Activated naive CD8-positive, alpha-beta T cell treated with anti-CD3 and anti-CD28 coated beads for 36 hours (primary cell): ENCODE results near the gene ADIPOR2. TPM values are rescaled to one million over a fixed set of nuclear protein-coding genes. Genes with fewer than 3 reads are reported as not detected.
A peak's percentile ranks its signal among the peaks of the same experiment; 100 is the strongest.
"Not testable (repeated sequence)": the region's sequence is repeated elsewhere in the genome, so short reads cannot be mapped to it uniquely, and the experiment has no call there.

ENCODE experiments used
- DNase-seq: peaks from one replicate; pipeline ENCODE4 v3.0.0; 2021
- H3K27ac Mint-ChIP-seq: one replicate; pipeline ENCODE4 v1.8.0; 2022; ENCODE audit warnings: mild to moderate bottlenecking, moderate library complexity, mixed read lengths
- H3K27me3 Mint-ChIP-seq: one replicate; pipeline ENCODE4 v1.8.0; 2022; ENCODE audit warnings: mild to moderate bottlenecking, mixed read lengths
- H3K36me3 Mint-ChIP-seq: one replicate; pipeline ENCODE4 v1.8.0; 2021; ENCODE audit warnings: mild to moderate bottlenecking, mixed read lengths
- H3K4me1 Mint-ChIP-seq: one replicate; pipeline ENCODE4 v1.8.0; 2021; ENCODE audit warnings: mixed read lengths
- H3K4me3 Mint-ChIP-seq: one replicate; pipeline ENCODE4 v1.8.0; 2022; ENCODE audit warnings: mild to moderate bottlenecking, moderate library complexity, mixed read lengths
- H3K9me3 Mint-ChIP-seq: one replicate; pipeline ENCODE4 v1.8.0; 2022; ENCODE audit warnings: mixed read lengths
- total RNA-seq, 2 experiments: library from RNA; stranded (reverse); gene quantifications; one replicate each; pipeline ENCODE4 v1.2.3, GENCODE V29; 2021

ADIPOR2 gene
- total RNA-seq, 2 experiments from 2014 or later: 59.8 to 62.9 TPM

DNA sequence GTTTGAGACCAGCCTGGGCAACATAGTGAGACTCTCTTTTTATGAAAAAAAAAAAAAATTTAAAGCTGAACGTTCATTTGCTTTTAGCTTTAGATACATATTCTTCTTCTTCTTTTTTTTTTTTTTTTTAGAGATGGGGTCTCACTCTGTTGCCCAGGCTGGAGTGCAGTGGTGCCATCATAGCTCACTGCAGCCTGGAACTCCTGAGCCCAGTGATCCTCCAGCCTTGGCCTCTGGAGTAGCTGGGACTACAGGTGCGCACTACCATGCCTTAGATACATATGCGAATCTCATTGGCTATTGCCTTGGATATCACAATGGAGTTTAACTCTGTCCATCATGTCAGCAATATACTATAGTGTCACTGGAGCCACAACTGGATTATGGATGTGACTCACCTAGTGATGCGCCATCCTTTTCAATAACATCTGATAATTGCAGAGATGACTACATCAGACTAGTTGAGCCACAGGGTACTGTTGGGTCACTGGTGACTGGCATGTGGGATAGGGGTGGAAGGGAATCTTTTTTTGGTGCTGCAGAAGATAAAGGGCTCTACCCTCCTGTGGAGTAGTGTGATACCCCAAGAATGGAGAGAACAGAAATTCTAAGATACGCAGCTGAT, 2.7 kb upstream of the ADIPOR2 start:
- peaks cover 5% of the 10 kb centered on the region for H3K36me3 Mint-ChIP-seq
- H3K27ac Mint-ChIP-seq: no peak overlapping the region
- H3K27me3 Mint-ChIP-seq: no peaks in the 10 kb centered on the region
- H3K4me3 Mint-ChIP-seq: no peak overlapping the region
- H3K4me1 Mint-ChIP-seq: peaks cover 29% of the 10 kb centered on the region
- H3K9me3 Mint-ChIP-seq: no peaks in the 10 kb centered on the region
- no peak for DNase-seq

DNA sequence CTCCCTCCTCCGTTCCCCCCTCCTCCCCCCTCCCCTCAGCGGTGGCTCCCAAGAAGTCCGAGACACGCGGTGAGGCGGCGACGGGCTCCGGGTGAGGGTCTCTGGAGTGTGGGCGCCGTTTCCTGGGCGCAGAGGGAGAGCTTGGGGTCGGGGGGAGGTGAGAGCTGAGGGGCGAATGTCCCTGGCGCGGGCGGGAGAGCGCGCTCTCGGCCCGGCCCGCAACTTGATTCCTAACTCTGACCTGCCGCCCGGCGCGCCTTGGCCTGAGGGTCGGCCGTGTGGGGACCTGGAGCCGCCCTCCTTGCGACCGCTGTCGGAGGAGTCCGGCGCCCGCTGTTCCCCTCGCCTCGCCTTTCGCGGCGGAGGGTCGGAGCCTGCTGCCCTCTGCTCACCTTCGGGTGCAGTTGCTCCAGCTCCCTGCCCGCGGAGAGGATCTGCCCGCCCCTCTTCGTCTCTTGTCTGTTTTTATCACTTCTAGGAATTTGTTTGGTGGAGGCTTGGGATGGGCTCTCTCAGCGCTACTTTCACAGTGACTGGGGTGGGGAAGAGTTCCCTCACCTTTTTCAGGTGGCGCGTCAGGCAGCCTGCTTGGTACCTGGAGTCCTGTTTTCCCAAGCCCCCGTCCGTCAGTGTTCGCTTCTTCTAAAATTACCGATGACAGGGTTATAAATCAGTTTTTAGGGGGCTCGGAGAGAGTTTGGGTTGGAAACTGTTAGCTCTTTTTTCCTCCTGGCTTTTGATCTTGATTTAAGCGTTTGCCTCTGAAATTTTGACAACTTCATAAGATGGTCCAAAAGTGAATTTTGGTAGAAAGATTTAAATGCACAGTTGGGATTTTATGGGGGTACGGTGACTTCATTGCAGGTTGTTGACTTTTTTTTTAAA, 495 bp downstream of the ADIPOR2 start:
- peak overlapping the region; percentile 96 for H3K27ac Mint-ChIP-seq
- H3K9me3 Mint-ChIP-seq: no peaks in the 10 kb centered on the region
- peaks cover 18% of the 10 kb centered on the region for H3K36me3 Mint-ChIP-seq
- H3K27me3 Mint-ChIP-seq: no peaks in the 10 kb centered on the region
- peaks cover 43% of the 10 kb centered on the region for H3K4me1 Mint-ChIP-seq
- peak; percentile 48 for DNase-seq
- peak overlapping the region; percentile 99 for H3K4me3 Mint-ChIP-seq

DNA sequence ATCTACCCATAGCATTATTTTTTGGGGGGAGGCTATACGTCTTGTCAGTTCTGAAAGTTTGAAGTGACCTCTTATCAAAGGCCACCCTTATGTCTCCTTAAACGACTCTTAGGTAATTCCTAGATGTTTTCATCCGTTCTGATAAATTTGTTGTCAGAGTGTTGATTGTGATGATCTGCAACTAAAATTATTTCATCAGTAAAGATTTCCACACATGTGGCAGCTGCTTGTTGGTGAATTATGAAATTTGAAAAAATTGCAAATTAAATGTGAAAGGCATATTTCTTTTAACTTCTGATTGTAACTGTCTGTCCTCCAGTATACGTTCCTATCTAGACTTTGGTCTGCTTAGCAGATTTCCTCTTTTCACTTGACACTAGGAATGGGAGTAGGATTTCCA, 1.4 kb downstream of the ADIPOR2 start:
- peaks cover 22% of the 10 kb centered on the region for H3K36me3 Mint-ChIP-seq
- H3K4me3 Mint-ChIP-seq: peak overlapping the region; percentile 99
- H3K9me3 Mint-ChIP-seq: no peaks in the 10 kb centered on the region
- H3K27ac Mint-ChIP-seq: peak overlapping the region; percentile 23
- peaks cover 52% of the 10 kb centered on the region for H3K4me1 Mint-ChIP-seq
- DNase-seq: no peak
- H3K27me3 Mint-ChIP-seq: no peaks in the 10 kb centered on the region

DNA sequence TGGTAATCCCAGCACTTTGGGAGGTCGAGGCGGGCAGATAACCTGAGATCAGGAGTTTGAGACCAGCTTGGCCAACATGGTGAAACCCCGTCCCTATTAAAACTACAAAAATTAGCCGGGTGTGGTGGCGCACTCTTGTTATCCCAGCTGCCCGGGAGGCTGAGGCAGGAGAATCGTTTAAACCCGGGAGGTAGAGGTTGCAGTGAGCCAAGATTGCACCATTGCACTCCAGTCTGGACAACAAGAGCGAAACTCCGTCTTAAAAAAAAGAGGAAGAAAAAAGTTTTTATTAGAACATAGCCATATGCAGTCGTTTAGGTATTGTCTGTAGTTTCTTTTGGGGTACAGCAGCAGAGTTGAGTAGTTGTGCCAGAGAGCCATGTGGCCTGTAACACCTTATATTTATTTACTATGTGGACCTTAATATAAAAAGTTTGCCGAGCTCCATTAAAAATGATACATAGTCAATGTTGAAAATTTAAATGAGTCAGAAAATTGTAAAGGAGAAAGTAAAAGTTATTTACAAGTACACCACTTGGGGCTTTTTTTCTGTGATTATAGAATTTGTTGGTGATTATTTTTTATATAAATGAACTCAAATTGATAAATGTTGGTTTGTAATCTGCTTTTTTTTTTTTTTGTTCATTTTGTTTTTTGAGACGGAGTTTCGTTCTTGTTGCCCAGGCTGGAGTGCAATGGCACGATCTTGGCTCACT, 2.2 kb downstream of the ADIPOR2 start:
- H3K27me3 Mint-ChIP-seq: no peaks in the 10 kb centered on the region
- H3K36me3 Mint-ChIP-seq: peaks cover 26% of the 10 kb centered on the region
- no peak overlapping the region for H3K27ac Mint-ChIP-seq
- no peaks in the 10 kb centered on the region for H3K9me3 Mint-ChIP-seq
- DNase-seq: no peak
- H3K4me1 Mint-ChIP-seq: peaks cover 59% of the 10 kb centered on the region
- H3K4me3 Mint-ChIP-seq: peak overlapping the region; percentile 47

DNA sequence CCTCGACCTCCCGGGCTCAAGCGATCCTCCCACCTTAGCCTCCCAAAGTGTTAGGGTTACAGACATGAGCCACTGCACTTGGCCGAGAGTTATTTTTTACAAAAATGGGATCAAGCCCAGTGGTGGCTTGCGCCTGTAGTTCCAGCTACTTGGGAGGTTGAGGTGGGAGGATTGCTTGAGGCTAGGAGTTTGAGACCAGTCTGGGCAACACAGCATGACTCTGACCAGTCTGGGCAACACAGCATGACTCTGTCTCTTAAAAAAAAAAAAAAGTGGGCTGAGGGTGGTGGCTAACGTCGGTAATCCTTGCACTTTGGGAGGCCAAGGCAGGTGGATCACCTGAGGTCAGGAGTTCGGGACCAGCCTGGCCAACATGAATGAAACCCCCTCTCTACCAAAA, 4.2 kb downstream of the ADIPOR2 start:
- not testable (repeated sequence) for H3K27me3 Mint-ChIP-seq, H3K9me3 Mint-ChIP-seq, DNase-seq, H3K4me3 Mint-ChIP-seq, H3K27ac Mint-ChIP-seq
- Mint-ChIP-seq H3K4me1 (peaks cover 63% of the 10 kb centered on the region), H3K36me3 (peaks cover 33% of the 10 kb centered on the region)

DNA sequence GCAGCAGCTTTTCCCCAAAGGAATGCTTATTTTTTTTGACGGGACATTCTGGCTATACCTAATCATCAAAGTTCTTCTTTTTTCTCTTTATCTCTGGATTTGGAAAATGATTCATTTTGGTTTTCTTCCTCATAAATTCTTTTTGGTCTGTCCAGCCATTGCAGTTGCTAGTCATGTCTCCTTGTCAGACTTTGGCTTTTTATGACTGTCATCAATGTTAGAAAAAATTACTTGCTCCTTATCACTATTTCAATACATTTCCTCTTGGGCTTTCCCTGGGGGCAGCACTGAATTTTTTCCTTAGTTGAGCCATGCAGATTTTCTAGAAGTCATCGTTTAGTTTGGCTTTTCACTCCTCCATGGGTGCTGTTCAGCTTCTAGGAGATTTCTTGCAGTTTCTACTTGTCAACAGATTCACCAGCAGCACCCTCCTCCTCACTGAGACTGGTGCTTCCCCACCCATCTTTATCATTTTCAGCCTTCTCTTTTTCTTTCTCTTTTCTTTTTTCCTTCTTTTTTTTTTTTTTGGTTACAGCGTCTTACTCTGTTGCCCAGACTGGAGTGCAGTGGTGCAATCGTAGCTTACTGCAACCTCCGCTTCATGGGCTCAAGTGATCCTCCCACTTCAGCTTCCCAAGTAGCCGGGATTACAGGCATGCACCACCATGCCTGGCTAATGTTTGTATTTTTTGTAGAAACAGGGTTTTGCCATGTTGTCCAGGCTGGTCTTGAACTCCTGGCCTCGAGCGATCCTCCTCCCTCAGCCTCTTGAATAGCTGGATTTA, 5.2 kb downstream of the ADIPOR2 start:
- H3K27me3 Mint-ChIP-seq: no peaks in the 10 kb centered on the region
- DNase-seq: no peak
- no peak overlapping the region for H3K4me3 Mint-ChIP-seq
- peaks cover 58% of the 10 kb centered on the region for H3K4me1 Mint-ChIP-seq
- H3K27ac Mint-ChIP-seq: no peak overlapping the region
- H3K36me3 Mint-ChIP-seq: peaks cover 35% of the 10 kb centered on the region
- no peaks in the 10 kb centered on the region for H3K9me3 Mint-ChIP-seq

DNA sequence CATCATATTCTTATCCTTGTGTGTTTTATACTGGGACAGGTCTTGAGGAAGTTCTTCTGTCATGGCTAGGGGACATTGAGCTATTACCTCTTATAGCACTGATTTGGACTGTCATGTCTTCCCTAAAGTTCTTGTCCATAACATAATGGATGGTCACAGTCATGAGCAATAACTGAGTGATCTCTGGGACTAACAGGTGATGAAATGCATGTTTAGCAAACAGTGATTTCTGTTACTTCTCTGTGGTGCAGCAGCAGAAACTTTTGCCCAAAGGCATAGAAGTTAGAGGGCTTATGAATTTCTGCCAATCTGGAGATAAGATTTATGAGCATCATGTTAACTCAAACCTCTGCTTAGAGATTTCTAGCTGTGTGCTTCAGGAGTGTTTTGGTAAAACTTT, 5.9 kb downstream of the ADIPOR2 start:
- Mint-ChIP-seq H3K4me3 (no peak overlapping the region), H3K27me3 (no peaks in the 10 kb centered on the region), H3K36me3 (peaks cover 34% of the 10 kb centered on the region), H3K4me1 (peaks cover 54% of the 10 kb centered on the region), H3K27ac (no peak overlapping the region), H3K9me3 (no peaks in the 10 kb centered on the region)
- DNase-seq: no peak

DNA sequence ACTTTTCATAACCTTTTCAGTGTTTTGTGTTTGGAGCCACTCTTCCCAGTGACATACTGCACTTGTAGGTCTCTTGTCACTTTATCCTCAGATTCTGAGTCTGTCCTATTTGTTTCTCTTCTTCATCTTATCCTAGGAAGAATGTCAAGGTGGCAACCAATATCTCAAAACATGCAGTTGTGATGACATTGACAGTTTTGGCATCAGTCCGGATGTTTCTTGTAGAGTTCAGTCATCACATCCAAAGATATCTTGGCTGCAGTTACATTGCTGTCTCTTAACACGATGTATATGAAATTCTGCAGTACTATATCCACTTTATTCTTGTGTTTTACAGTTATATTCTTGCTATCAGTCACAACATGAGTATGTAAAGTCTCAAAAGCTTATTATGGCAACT, 6.4 kb downstream of the ADIPOR2 start:
- no peak for DNase-seq
- H3K4me1 Mint-ChIP-seq: peaks cover 54% of the 10 kb centered on the region
- no peaks in the 10 kb centered on the region for H3K9me3 Mint-ChIP-seq
- H3K27me3 Mint-ChIP-seq: no peaks in the 10 kb centered on the region
- peaks cover 38% of the 10 kb centered on the region for H3K36me3 Mint-ChIP-seq
- H3K4me3 Mint-ChIP-seq: no peak overlapping the region
- no peak overlapping the region for H3K27ac Mint-ChIP-seq

DNA sequence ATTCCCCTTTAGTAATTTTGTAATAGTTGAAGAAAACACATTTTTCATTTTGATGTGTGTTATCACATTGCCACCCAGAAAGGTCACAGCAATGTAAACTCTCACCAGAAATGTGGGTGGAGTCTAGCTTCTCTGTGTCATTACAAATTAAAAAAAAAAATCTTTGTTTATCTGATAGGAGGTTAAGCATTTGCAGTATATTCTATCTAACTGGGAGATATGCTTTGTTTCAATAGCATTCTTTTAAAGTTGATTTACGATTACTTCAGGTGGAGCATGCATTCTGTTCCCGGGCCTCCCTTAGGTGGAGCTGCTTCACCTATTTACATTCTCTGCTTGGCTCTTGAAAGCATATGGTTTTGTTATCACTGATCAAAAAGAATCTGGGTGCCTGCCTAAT, 7.8 kb downstream of the ADIPOR2 start:
- H3K9me3 Mint-ChIP-seq: no peaks in the 10 kb centered on the region
- H3K27me3 Mint-ChIP-seq: no peaks in the 10 kb centered on the region
- no peak overlapping the region for H3K4me3 Mint-ChIP-seq
- H3K27ac Mint-ChIP-seq: no peak overlapping the region
- peaks cover 49% of the 10 kb centered on the region for H3K4me1 Mint-ChIP-seq
- peaks cover 38% of the 10 kb centered on the region for H3K36me3 Mint-ChIP-seq
- no peak for DNase-seq

DNA sequence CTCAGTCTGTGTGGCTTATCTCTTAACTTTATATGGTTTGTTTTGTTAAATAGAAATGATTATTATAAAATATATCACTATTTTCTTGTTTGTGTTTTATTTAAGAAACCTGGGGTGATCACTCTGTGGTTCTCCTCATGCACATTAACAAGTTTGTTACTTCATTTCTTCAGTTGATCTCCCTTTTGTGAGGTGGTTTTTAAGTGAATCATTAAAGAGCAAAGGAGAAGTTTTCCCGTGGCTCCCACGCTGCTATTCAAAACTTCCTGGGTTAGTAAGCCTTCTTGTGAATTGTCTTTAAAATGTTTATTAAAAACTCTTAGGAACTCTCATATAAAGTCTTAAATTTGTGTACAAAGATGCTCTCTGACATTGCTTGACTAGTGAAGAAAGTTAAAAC, 11.8 kb downstream of the ADIPOR2 start:
- no peak overlapping the region for H3K4me3 Mint-ChIP-seq
- DNase-seq: no peak
- no peak overlapping the region for H3K27ac Mint-ChIP-seq
- H3K9me3 Mint-ChIP-seq: no peaks in the 10 kb centered on the region
- no peaks in the 10 kb centered on the region for H3K27me3 Mint-ChIP-seq
- peaks cover 25% of the 10 kb centered on the region for H3K36me3 Mint-ChIP-seq
- H3K4me1 Mint-ChIP-seq: peaks cover 48% of the 10 kb centered on the region

DNA sequence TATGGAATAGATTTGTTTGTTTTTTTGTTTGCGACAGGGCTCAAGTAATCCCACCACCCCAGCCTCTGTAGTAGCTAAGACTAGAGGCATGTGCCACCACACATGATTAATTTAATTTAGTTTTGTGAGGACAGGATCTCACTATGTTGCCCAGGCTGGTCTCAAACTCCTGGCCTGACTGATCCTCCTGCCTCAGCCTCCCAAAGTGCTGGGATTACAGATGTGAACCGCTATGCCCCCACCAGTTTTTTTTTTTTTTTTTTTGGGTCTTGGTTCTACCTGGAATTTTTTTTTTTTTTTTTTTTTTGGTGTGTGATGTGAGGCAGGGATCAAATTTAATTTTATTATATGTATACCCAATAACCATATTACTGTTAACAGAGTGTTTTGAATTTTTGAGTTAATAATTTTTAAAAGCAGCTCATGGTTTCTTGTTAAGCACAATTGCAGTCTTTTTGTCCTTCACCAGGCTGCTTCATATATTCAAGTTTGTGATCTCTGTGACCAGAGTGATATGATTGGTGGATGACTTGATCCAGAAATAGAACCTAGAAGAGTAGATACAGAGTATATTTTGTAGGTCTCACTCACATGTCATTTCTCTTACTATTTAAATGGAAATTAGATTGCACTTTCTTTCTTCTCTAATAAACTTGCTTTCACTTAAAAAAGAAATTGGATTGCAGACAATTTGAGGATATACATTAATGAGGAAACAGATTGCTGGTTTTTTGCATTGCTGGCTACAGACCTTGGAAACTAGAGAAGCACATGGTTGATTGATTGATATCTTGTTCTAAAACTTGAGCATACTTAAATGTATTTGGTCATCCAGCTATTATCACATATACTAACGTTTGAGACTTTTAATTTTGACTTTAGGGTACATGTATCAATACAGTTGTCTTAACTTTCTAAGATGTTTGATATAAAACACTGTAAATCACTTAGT, 13.2 kb downstream of the ADIPOR2 start:
- Mint-ChIP-seq H3K36me3 (peaks cover 25% of the 10 kb centered on the region), H3K27me3 (no peaks in the 10 kb centered on the region), H3K4me3 (no peak overlapping the region), H3K9me3 (no peaks in the 10 kb centered on the region), H3K4me1 (peaks cover 42% of the 10 kb centered on the region), H3K27ac (no peak overlapping the region)
- DNase-seq: no peak

DNA sequence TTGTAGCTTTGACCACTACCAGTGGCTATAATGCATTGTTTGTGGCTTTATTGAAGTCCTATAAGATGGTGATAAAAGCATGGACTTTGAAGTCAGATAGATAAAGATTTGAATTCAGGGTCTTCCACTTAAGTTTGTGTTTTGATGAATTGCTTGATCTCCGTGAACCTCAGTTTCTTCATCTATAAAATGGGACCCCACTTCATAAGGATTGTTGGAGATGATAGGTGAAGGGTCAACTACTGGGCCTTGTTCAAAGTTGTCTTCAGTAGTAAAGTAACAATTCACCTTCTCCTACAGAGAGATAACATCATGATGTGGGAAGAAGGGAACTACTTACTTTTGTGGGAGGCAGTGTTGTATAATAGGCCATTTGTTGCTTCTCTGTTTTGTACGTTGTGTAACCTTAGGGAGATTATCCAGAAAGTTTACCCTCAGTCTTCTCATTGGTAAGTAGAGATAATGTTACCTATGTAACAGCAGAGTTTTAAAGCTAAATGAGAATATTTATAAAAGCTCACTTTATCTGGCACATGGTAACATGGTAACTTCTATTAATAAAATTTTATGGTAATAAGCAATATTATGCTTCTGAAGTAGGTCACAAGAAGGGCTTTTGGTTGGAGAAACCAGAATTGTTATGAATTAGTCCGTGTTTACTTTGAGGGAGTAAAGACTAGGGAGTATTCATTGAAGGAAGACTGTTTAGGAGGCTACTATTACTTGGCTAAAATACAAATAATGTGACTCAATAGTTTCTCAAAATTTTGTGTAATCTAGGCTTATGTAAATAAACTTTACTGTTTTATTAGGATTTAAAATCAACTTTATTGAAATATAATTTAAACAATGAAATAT, 15.1 kb downstream of the ADIPOR2 start:
- Mint-ChIP-seq H3K27ac (no peak overlapping the region), H3K36me3 (peaks cover 29% of the 10 kb centered on the region), H3K4me1 (peaks cover 46% of the 10 kb centered on the region), H3K27me3 (no peaks in the 10 kb centered on the region), H3K9me3 (no peaks in the 10 kb centered on the region), H3K4me3 (no peak overlapping the region)
- DNase-seq: no peak

DNA sequence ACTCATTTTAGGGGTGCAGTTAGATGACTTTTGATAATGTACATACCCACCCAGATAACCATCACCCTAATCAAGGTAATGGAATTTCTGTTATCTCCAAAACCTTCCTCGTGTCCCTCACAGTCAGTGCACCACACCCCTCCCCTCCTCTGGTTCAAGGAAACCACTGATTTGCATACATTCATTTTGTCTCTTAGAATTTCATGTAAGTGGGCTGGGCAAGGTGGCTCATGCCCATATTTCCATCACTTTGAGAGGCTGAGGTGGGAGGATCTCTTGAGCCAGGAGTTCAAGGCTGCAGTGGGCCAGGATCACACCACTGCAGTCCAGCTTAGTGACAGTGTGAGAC, 15.7 kb downstream of the ADIPOR2 start:
- H3K4me3 Mint-ChIP-seq: no peak overlapping the region
- H3K4me1 Mint-ChIP-seq: peaks cover 51% of the 10 kb centered on the region
- no peaks in the 10 kb centered on the region for H3K9me3 Mint-ChIP-seq
- H3K36me3 Mint-ChIP-seq: peaks cover 27% of the 10 kb centered on the region
- no peak overlapping the region for H3K27ac Mint-ChIP-seq
- DNase-seq: no peak
- no peaks in the 10 kb centered on the region for H3K27me3 Mint-ChIP-seq
